Measurements from ENCODE around the gene NTN5.
"Not testable (repeated sequence)": the region's sequence is repeated elsewhere in the genome, so short reads cannot be mapped to it uniquely, and the experiment has no call there.

DNA sequence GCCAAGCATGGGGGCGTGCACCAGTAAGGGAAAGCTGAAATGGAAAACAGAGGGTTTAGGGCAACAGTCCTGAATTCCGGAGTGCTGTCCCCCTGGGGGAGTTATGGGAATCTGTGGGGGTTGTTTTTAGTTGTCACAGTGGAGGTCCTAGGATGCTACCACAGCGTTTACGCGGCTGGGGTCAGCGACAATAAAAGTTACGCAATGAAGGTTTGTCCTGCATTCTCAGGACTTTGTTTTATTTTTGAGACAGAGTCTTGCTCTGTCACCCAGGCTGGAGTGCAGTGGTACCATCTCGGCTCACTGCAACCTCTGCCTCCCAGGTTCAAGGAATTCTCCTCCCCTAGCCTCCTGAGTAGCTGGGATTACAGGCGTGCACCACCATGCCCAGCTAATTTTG lies 20.8 kb upstream of the NTN5 start:
- TF ChIP-seq, protein P1, sequence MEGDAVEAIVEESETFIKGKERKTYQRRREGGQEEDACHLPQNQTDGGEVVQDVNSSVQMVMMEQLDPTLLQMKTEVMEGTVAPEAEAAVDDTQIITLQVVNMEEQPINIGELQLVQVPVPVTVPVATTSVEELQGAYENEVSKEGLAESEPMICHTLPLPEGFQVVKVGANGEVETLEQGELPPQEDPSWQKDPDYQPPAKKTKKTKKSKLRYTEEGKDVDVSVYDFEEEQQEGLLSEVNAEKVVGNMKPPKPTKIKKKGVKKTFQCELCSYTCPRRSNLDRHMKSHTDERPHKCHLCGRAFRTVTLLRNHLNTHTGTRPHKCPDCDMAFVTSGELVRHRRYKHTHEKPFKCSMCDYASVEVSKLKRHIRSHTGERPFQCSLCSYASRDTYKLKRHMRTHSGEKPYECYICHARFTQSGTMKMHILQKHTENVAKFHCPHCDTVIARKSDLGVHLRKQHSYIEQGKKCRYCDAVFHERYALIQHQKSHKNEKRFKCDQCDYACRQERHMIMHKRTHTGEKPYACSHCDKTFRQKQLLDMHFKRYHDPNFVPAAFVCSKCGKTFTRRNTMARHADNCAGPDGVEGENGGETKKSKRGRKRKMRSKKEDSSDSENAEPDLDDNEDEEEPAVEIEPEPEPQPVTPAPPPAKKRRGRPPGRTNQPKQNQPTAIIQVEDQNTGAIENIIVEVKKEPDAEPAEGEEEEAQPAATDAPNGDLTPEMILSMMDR (IDR thresholded peaks at IDR 0.05): not testable (repeated sequence)
- TF ChIP-seq POLR2A (IDR thresholded peaks at IDR 0.05): not testable (repeated sequence)

All from heart left ventricle (tissue), 13 donors.